Adipose tissue (tissue), 3 donors: ENCODE measurements around the gene ARSB. TPM values are rescaled to one million over a fixed set of nuclear protein-coding genes. Genes with fewer than 3 reads are reported as not detected.
"Not testable (repeated sequence)": the region's sequence is repeated elsewhere in the genome, so short reads cannot be mapped to it uniquely, and the experiment has no call there.

ENCODE experiments used
- H3K27ac ChIP-seq: one replicate; pipeline ENCODE4 v1.5.1; 2013; ENCODE audit warnings: low read depth, low read length
- WGBS, 3 donors: extraction: QIAGEN DNeasy Blood & Tissue Kit; methylation state at CpG; one replicate each; pipeline ENCODE4 v1.1.7; 2013; 5-methylcytosine and 5-hydroxymethylcytosine counted together
- polyA plus RNA-seq, 3 donors: library from polyadenylated mRNA; stranded (reverse); fragments of 200-250 nt; gene quantifications; one replicate each; pipeline ENCODE4 v1.2.3, GENCODE V29; 2013
- donor health status: healthy with polysubstance abuse.
- donor health status: Bipolar disorder and iron deficiency.
- donor health status: healthy.

ARSB gene
- polyA plus RNA-seq, 3 donors: 1.8 to 4.1 (median 3.9) TPM

GRCh38 chr5:78778538-78778937, 206.6 kb downstream of the ARSB start:
- WGBS, 3 donors: 94 to 100% (median 100%) methylated on average over 1 of the region's 1 CpG
- no peak overlapping the region for H3K27ac ChIP-seq

GRCh38 chr5:78777901-78778300, 207.2 kb downstream of the ARSB start:
- H3K27ac ChIP-seq: no peak overlapping the region
- 94 to 98% (median 96%) methylated on average over 5 of the region's 5 CpGs for WGBS, 3 donors

DNA sequence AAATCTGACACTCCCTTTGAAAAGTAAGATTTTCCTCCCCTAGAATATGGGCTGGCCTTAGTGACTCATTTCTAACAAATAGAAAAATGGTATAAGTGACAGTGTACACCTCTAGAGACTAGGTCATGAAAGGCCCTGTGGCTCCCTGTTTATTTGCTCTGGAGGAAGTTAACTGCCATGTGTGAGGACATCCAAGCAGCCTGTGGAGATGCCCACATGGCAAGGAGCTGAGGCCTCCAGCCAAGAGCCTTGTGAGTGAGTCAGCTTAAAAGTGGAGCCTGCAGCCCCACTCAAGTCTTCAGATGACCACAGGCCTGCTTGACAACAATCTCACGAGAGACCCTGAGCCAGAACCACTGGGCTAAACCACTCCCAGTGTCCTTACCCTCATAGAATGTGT, 208.5 kb downstream of the ARSB start:
- 90 to 95% (median 93%) methylated on average over 1 of the region's 1 CpG for WGBS, 3 donors
- no peak overlapping the region for H3K27ac ChIP-seq

- 80 to 84% (median 81%) methylated on average over 8 of the region's 8 CpGs for WGBS, 3 donors
- no peak overlapping the region for H3K27ac ChIP-seq
Observed at GRCh38 chr5:78773655-78774054, 211.5 kb downstream of the ARSB start.

- no peak overlapping the region for H3K27ac ChIP-seq
- WGBS, 3 donors: 40 to 64% (median 42%) methylated on average over 13 of the region's 13 CpGs
Observed at GRCh38 chr5:78771260-78772205, 213.6 kb downstream of the ARSB start.

DNA sequence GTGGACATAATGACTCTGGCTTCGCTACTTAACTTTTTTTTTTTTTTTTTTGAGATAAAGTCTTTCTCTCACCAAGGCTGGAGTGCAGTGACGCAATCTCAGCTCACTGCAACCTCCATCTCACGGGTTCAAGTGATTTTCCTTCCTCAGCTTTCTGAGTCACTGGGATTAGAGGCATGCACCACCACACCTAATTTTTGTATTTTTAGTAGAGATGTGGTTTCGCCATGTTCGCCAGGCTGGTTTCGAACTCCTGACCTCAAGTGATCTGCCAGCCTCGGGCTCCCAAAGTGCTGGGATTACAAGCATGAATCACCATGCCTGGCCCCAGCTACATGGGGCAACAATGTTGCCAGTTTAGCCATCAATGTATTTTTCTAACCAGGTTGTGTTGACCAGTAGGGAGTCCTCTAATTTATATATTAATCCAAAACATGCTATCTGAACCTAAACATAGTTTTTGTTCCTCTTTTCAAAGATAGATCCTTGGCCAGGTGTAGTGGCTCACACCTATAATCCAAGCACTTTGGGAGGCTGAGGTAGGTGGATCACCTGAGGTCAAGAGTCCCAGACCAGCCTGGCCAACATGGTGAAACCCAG, 216.2 kb downstream of the ARSB start:
- H3K27ac ChIP-seq: no peak overlapping the region
- 88 to 95% (median 90%) methylated on average over 7 of the region's 7 CpGs for WGBS, 3 donors

DNA sequence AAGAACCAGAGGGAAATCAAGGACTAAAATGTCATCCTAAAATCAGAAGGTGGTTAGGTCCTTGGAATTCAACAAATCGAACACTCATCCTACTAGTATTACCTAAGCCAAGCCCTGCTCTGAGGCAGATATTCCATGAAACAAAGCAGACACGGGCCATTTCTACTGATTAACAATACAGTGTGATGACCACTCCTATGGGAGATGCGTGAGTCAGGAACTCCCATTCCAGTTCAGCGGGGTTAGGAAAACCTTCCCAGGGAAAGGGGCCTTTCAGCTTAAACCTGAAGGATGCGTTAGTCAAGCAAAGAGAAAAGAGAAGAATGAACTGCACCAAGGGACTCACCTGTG, 218.7 kb downstream of the ARSB start:
- 71 to 85% (median 84%) methylated on average over 5 of the region's 5 CpGs for WGBS, 3 donors
- H3K27ac ChIP-seq: no peak overlapping the region

GRCh38 chr5:78765756-78766411, 219.2 kb downstream of the ARSB start:
- whole genome bisulfite sequencing, 3 donors: 67 to 71% (median 70%) methylated on average over 7 of the region's 7 CpGs
- H3K27ac ChIP-seq: no peak overlapping the region

DNA sequence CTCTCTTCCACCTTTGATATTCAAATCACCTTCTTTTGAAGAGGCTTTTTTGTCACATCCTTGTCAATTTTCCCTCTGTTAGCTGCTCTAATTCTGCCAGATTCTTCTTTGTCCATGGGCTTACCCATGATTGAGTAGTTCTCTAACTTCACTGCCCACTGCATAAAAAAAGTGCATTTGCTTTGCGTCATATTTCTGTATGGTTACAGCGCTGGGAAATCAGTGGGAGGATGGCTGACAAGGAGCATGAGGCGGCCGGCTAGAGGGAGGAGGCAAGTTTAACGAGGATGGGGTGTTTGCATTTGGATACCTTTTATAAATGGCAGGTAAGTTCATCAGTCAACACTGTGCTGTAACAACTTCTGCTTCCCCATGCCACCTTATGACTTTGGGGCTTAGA, 220.0 kb downstream of the ARSB start:
- WGBS, 3 donors: 86 to 87% (median 86%) methylated on average over 5 of the region's 5 CpGs
- no peak overlapping the region for H3K27ac ChIP-seq

DNA sequence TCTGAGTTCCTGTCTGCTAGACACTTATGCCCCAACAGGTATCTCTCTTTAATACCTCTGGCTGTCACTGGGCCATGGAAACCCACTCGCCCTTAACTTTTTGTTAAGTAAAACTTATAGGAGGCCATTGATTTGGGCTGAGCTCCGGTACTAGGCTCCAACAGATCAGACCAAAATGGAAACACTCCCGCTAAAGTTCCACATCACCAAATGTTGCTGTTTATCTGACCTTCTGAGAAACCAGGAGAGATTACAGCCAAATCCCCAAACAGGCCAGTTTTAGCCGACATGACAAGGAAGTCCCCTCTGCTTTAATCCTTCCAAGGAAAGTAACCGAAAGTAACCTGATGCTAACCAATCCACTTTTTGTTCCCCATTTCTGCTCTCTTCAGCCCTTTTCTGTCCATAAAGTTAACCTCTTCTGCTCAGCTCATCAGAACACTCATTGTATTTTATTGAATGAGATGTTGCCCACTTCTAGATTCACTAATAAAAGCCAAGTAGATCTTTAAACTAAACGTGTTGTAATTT, 221.4 kb downstream of the ARSB start:
- no peak overlapping the region for H3K27ac ChIP-seq
- WGBS, 3 donors: 79 to 88% (median 85%) methylated on average over 6 of the region's 6 CpGs

GRCh38 chr5:78762743-78763142, 222.4 kb downstream of the ARSB start:
- not testable (repeated sequence) for H3K27ac ChIP-seq
- 97 to 99% (median 98%) methylated on average over 5 of the region's 5 CpGs for WGBS, 3 donors

- 81 to 85% (median 81%) methylated on average over 6 of the region's 6 CpGs for WGBS, 3 donors
Observed at GRCh38 chr5:78761840-78762239, 223.3 kb downstream of the ARSB start.

DNA sequence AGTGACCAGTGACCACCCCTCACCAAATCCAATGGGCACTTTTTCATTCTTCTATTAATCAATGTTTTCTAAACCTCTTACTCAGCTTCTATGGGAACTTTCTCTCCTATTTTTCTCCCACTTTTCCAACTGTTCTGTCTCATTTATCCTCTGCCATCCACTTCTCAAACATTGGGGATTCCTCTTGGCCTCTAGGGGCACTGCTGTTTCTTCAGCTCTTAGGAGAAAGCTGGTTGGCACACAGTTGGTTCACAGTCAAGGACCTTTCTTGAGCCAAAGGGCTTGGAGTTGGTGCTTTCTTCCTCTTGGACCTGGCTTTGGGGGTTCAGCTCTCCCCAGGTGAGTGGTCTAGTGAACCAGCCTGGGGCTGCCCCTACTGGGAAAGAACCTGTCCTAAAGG, 224.3 kb downstream of the ARSB start:
- no peak overlapping the region for H3K27ac ChIP-seq

More at GRCh38 chr5:78761840-78762239, 223.3 kb downstream of the ARSB start:
- H3K27ac ChIP-seq: no peak overlapping the region

DNA sequence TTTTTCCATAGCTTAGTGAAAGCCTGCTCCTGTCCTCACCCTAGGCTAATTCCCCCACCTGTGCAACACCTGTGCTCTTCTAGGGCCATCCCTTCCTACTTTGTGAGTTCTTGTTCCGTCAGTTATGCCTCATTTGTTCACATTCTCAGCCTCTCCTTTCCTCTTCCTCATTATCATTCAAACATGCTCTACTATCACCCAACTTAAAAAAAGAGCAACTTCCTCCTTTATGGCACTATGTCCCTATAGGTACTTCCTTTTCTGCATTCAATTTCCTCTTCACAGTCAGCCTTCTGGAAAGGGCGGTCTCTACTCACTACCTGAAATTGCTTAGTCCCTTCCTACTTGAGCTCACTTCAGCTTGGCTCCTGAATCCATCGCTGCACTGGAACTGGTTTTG, 224.7 kb downstream of the ARSB start:
- no peak overlapping the region for H3K27ac ChIP-seq
- 69 to 90% (median 75%) methylated on average over 3 of the region's 3 CpGs for WGBS, 3 donors

- WGBS, 3 donors: 86 to 88% (median 87%) methylated on average over 2 of the region's 2 CpGs
- H3K27ac ChIP-seq: no peak overlapping the region
Observed at GRCh38 chr5:78758169-78758839, 226.8 kb downstream of the ARSB start.

DNA sequence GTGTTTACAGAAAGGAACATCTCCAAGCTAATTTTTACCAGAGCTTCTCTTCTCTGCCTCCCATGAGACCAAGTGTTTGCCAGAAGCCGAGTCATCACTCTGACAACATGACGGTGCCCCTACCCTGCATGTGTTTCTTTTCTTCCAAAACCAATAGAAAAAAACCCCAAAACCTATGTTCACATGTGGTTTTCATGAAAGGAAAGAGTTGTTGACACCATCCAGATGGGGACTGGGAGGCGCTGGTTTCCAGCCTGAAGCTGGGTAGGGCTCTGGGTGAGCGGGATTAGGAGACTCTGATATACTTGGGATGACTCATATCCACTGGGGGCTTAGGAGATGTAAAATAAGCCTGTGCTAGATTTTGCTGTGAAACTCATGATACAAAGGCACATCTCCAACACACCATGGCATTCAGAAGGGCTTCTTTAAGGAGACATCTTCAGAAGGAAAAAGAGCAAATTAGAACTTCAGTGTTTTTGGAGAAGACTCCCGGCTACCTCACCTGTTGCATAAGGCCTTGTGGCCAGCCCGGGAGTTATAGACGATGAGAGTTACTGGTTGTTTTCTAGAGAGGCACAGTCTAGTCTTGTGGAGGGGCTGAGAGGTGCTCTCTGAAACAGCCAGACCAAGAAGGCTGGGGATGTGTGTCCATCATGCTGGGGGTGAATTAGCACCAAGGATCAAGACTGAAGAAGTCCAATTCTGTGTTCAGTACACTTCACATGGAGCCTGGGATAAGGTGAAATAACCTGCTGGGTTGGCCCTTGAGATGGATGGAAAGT, 227.6 kb downstream of the ARSB start:
- no peak overlapping the region for H3K27ac ChIP-seq

DNA sequence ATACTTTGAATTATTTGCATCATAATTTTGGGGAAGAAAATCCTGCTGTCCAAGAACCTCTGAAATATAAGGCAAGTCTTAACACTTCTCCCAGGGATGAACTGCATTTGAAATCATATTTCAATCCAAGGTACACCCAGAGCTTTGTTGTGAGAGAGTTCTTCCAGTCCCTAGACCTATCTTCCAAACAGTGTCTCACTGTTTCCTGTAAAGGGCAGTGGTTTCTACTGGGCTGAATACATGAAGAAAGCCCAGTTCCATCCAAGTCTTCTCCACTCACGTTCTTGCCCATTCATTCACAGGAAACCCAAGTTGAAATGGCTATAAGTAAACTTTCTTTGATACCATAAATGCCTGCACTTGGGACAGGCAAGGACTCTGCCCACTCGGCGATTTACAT, 228.3 kb downstream of the ARSB start:
- no peak overlapping the region for H3K27ac ChIP-seq

More for the DNA sequence above, 227.6 kb downstream of the ARSB start:
- WGBS, 3 donors: 73 to 88% (median 74%) methylated on average over 7 of the region's 7 CpGs

More for the DNA sequence above, 228.3 kb downstream of the ARSB start:
- WGBS, 3 donors: 62 to 79% (median 65%) methylated on average over 3 of the region's 3 CpGs
